ENCODE measurements around the gene MTA3.

Gene MTA3

DNA sequence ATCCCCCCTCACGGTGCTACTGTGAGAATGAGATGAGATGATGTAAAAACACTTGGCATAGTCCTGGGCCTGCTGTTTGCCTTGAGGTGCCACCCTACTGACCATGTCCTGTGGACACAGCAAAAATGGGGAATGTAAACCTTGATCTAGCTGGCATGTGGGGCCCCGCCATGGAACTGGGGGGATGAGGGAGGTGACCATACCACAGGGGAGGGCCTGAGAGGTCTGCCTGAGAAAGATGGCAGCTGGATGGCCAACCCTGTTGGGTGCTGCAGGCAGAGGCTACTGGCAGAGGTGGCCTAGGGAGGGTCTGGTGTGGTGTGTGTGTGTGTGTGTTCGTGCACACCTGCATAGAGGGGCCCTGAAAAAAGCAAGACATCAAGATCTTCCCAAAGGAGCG, 223.2 kb downstream of the MTA3 start:
- DNase-seq = no peak

DNA sequence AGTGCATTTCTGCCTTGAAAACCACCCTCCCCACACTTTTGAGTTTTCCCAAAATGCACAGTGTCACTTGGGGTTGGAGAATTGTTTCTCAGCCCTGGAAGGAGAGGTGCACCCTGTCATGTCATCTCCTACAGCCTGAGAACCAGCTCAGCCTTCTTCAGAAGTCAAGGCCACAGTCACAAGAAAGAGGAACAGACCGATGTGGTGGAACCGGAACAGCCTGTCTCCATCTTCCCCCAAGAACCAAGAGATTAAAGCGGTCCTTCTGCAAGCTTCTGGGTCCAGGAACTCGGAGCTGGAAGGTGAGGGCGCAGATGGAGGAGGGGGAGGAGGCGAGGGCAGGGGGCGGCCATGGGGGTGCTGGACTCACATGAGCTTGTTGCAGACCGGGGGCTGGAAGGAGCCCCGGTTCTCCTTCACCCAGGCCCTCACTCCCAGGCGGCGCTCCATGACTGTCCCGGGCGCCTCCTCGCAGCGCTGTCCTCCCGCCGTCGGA, 223.7 kb downstream of the MTA3 start:
- no peak for DNase-seq

DNA sequence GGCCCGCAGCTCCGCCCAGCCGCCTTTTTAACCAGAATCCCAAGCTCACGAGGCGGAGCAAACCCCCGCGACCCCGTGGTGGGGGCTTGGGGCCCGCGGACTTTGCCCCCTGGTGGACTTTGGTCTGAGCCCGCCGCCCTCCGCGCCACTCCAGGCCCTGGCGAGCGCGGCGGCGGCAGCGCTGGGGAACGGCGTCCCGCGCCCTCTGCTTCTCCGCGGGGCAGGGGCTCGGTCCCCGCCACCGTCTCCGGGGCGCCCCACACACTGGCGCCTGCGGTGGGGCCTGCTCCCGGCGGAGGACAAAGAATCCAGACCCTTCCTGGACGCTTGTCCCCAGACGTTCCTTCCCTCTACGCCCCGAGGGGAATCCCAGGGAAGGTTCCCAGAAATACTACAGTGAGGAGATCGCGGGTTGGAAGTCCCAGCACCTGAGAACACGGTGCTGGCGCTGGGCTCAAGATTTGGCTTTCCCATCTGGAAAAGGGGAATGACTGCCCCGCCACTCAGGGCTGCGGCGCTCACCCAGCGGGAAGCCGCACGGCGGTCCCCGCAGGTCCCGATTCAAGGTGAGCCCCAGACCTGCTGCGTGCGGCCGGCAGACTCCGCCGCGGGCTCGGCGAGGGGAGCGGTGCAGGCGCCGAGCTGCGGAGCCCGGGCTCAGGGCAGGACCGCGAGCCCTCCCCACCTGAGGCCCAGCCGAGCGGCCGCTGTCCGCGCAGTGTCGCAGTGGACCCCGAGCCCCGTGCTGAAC, 224.3 kb downstream of the MTA3 start, which contains the start of gene HAAO:
Gene HAAO, minus strand, starts transcription at position 1 of the 751 bp plus-strand sequence. CDS start 47 bp downstream, outside the sequence.
- DNase-seq = no peak

DNA sequence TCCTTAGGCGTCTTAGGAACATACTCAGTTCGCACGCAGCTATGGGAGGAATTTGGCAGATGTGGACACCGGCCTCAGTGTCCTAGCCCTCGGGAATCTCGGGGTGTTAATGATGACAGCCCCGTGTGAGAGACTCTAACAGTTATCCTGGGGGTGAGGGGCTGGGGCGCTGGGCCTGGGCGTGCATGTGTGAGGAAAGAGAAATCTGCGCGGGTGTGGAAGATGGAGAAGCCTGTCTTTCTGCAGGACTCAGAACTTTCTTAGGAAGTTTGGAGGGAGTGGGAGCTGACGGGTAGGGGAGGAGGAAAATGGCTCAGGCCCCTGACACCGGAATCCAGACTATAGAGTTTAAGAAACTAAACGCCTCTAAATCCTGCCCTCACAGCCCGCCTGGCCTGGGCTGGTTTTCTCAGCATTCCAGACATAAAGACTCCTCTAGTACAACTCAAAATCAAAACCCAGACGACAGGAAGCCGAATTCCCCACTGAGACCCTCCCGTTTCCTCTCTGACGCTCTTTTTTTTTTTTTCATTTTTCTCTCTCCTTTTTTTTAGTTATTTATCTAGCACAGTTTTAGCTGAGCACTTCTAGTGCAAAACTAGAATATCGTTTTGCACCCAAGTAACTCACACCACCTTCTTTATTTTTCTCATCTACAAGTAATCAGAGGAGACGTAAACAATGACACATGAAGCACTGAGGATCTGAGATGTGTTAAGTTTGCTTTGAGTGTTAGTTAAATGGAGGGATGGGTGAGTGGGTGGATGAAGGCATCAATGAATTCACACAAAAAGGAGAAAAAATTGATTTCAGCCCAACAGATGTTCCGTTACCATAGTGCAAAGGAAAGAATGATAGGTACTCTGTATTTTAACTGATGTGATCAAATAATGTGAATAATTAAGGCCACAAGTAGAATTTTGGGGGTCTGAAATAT, 225.2 kb downstream of the MTA3 start:
- DNase-seq = no peak

DNA sequence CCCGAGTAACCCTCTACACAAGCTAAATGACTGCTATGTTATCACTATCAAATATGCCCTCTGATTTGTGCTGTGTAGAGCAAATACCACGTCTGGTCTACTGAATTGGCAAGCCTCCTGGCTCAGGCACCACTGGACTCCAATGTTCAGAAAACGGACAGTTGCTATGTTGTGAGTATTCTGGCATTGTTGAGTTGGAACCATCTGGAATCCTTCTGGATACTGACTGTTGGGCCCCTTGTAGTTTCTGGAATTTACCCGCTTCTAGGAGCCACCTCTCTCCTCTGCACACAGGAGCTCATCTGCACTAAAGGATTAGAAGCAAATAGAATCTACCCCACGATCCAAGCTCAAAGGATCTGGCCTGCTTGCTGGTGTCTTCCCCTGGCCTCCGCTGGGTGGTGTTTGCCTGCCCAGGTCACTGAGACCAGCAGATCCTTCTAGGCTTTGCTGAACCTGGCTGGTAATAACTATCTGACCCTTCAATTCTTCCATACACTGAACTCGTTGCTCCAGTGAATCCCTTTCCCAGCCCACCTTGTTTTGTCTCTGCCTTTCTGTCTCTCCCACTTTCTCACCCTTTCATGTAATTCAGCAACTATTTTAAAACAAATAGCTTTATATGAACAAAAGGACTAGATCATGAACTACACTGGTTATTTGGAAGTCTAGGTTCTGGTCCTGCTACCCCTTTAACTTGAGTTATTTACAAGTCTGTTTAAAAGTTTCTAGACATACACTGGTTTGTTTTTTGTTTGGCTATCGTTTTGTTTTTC, 226.0 kb downstream of the MTA3 start:
- DNase-seq = no peak

DNA sequence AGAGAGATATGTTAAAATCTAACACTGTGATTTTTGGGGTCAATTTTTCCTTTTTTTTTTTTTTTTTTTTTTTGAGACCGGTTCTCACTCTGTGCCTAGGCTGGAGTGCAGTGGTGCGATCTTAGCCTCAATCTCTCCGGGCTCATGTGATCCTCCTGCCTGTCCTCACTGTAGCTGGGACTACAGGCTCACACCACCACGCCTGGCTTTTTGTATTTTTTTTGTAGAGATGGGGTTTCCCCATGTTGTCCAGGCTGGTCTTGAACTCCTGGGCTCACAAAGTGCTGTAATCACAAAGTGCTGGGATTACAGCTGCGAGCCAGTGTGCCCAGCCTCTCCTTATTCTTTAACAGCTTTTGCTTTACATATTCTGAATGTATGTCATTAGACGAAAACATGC, 226.8 kb downstream of the MTA3 start:
- DNase-seq = no peak

DNA sequence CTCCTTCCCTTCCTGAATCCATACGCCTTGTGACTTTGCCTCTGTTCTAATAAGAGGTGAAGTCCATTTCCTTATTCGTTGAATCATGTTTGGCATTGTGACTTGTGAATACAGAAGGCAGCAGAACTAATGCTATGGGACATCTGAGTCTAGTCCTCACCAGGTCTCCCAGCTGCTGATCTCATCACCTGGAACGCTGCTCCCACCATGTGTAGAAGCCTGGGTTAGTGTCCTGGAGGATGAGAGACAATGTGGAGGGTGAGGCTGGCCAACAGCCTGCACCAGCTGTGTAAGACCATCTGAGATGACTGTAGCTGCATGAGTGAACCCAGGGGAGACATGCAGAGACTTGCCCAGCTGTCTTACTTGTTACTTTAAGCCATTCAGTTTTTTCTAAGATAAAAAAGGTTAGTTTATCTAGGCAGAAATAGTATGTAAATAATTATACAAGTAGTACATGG, 227.4 kb downstream of the MTA3 start:
- DNase-seq = no peak

DNA sequence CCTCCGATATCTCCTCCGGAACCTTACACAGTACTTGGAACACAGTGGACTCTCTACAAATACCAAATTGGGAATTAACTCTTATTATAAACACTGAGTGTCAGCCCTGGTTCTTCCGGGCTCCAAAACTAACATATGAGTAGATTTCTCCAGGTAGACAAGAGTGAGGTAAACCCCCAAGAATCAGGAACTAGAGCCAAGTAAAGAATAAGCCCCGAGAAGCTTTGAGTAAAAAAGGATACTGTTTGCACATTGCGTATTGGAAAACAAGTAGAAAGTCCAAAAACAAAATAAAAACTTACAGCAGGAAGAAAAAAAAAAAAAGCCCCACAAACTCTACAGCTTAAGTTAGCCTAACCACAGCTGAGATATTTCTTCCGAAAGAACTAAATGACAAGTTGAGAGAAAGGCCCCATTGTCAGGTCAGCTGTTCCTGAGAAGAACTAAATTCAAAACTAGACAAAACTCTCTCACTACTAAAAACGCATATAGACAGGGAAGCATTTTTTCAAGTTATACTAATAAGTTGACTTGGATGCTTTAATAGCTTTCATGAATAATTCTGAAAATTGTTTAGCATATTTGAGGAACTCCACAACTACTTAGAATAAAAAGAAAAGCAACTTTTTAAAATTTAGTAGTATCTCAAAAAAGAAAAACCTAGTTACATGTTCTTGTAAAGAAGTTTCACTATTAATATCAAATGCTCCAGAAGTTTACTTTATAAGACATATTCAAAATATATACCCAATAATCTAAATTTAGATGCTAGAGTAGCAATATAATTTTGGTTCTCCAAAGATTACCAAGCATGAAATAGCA, 228.2 kb downstream of the MTA3 start:
- DNase-seq = no peak

DNA sequence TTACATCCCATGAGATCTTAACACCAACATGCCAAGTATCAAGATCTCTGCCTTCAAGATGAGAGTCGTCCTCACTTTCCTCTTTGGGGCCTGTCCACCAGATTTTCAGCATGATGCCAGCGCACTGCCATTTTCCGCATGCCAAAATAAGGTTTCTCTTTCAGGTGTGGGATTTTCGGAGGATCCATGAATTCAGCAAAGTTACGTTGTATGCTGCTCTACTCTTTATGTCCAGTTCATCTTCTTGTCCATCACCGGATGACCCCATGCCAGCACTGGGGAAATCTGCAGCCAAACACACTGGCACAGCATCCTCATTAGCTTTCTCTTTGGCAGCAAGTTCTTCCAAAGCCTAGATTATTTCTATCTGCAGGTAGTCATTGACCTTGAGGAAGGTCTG, 228.8 kb downstream of the MTA3 start:
- DNase-seq = no peak

DNA sequence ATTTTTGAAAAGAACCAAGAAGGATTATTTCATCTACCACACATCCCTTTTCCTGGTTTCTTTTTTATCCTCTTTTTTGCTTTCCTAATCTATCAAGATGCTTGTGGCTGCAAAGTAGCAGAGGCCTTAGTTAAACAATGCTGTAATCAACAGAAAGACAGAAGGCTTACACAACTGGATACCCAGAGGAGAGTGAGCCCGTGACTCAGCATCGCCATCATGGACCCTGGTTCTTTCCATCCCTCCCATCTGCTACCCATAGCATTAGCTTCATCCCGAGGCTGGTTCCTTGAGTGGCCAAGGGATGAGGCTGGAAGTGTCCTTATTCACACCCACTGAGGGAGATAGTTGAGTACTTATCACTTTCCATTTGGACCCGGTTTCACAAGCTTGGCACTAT, 231.4 kb downstream of the MTA3 start:
- no peak for DNase-seq

DNA sequence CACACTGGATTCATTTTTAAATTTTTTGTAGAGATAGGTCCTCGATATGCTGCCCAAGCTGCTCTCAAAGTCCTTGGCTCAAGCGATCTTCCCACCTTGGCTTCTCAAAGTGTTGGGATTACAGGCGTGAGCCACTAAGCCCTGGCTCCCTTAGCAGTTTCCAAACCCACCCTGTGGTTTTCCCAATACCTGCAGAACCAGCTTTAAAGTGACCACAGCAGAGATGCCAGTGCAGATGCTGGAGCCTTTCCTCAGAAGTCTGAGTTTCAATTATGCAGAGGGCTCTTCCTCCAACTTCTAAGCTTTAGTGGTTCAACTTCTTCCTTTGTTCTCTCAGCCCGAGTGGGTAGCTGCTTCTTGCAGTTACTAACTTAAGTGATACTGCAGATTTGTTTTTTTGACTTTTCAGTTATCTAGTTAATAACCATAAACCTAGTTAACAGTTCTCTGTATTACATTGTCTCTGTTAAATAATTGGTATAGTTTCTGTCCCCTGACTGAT, 232.1 kb downstream of the MTA3 start:
- DNase-seq = no peak

DNA sequence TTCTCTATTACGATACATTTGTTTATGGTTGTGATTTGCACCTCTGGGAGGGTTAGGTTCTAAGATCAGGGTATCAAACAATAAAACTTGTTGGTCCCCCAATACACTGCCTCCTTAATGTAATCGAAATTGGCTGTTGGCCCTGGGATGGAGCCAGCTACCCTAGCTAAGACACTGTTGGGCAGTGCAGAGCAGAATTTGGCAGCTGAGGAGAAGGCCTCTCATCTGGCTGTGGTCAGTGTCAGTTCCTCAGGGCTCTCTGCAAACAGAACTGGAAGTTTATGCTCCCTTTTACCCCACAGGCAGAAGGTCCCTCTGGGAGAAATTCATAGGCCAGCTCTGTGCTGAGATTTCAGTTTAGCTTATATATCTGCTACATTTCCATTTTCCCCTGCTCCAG, 232.5 kb downstream of the MTA3 start:
- no peak for DNase-seq

DNA sequence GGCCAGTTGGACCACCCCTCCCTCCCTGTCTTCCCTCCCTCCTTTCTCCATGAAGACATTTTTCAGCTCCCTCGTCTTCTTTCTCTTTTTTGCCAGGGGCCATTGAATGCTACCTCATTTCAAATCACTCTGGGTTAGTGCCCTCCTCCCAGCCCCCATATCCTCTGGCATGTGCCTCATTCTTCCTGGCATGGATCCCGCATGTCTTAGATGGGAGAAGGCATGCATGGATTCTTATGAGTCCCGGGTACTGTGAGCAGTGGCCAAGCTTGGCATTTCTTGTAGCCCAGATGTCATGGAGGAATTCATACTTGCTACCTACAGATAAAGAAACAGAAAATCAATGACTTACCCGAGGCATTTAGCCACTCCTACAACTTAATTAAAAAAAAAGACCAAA, 232.9 kb downstream of the MTA3 start:
- DNase-seq = no peak

DNA sequence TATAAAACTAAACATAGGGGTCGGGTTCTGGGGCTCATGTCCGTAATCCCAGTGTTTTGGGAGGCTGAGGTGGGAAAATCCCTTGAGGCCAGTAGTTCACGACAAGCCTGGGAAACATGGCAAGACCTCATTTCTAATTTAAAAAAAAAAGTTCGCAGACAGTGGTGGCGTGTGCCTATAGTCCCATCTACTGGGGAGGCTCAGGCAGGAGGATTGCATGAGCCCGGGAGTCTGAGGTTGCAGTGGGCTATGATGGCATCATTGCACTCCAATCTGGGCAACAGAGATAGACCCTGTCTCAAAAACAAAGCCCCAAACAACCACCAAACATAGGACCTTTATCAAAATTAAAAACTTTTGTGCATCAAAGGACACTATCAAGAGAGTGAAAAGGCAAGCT, 233.7 kb downstream of the MTA3 start:
- no peak for DNase-seq

DNA sequence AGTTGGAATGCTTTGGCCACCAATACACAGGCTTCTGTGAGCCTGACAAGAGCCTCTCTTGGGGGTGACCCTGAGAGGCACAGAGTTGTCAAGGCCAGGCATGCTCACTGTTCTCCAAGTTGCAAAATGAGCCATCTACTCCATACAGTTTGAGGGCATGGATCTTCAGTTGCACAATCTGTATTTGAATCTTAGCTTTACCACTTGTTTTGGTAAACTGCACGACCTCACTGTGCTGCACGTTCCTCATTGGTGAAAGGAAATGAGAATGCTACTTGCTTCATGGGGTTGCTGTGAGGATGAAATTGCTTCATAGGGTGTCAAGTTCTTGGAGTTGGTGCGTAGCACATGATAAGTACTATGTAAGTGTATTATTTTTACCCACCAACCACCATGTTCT, 235.9 kb downstream of the MTA3 start:
- DNase-seq = no peak

DNA sequence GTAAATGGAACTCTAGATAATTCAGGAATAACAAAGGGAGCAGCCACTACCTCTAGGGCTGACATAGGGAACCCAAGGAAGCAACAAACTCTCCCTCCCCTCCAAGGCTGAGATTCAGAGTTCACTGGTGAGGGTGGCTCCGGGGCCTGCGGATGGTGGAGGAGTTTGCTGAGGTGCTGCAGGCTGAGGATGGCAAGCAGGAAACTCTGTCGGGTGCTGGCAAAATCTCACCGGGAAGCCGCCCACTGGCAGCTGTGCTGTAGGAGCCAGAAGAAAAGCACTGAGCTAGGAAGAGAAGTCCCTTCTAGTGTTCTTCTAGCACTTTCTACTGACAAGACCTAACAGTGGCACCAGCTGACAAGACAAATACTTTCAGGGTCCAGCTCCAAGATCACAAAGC, 236.5 kb downstream of the MTA3 start:
- no peak for DNase-seq
